ENCODE data around the gene WASHC2A. TPM values are rescaled to one million over a fixed set of nuclear protein-coding genes. Genes with fewer than 3 reads are reported as not detected.
"Not testable (repeated sequence)": the region's sequence is repeated elsewhere in the genome, so short reads cannot be mapped to it uniquely, and the experiment has no call there.

WASHC2A gene
- total RNA-seq, 1 donor from 2014 or later: 64.7 TPM

DNA sequence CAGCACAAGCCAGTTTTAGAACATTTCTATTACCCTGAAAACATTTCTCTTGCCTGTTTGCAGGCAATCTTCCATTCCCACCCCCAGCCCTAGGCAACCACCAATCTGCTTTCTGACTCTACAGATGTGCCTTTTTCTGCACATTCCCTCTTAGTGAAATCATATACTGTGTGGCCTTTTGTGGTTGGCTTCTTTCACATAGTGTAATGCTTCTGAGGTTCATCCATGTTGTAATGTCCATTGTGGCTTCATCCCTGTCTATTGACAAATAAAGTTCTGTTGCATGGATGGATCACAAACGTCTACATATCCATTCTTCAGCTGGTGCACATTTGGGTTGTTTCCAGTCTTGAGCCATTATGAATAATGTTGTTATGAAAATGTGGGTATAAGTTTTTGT, 77.8 kb downstream of the WASHC2A start:
- CTCF ChIA-PET; H3K4me1 Mint-ChIP-seq; H3K9me3 Mint-ChIP-seq; ATAC-seq (ENCODE audit: low read depth); H3K27ac Mint-ChIP-seq; H3K27me3 Mint-ChIP-seq; H3K36me3 Mint-ChIP-seq (ENCODE audit: low read depth); intact Hi-C loops (cut with micrococcal nuclease); DNase-seq; POLR2A ChIA-PET; H3K4me3 Mint-ChIP-seq: not testable (repeated sequence)

DNA sequence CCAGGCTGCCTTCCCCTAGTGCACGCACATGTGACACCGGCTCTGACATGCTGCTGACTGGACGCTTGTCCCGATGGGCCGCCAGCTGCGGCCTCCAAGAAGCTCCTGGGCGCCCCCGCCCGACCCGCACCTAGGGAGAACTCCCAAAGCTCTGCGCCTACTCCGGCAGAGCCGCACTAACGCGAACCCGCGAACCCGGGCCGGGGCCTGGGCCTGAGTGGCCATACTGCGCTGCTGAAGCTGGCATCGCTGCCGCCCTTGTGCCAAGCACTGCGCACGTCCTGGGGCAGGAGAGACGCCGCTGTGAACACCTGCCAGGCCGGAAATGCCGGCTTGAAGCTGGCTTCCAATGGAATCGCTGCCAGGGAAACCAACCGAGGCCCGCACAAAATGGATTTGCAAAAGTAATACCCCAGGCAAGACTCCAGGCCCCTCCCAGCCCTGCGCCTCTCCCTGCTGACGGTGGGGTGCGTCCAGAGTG, 85.1 kb downstream of the WASHC2A start:
- H3K27ac Mint-ChIP-seq: no peak overlapping the region
- ChIA-PET CTCF (no interaction called here), POLR2A (no interaction called here)
- H3K4me1 Mint-ChIP-seq: no peaks in the 10 kb centered on the region
- H3K27me3 Mint-ChIP-seq: peaks cover 13% of the 10 kb centered on the region
- TF ChIP-seq, protein P1, sequence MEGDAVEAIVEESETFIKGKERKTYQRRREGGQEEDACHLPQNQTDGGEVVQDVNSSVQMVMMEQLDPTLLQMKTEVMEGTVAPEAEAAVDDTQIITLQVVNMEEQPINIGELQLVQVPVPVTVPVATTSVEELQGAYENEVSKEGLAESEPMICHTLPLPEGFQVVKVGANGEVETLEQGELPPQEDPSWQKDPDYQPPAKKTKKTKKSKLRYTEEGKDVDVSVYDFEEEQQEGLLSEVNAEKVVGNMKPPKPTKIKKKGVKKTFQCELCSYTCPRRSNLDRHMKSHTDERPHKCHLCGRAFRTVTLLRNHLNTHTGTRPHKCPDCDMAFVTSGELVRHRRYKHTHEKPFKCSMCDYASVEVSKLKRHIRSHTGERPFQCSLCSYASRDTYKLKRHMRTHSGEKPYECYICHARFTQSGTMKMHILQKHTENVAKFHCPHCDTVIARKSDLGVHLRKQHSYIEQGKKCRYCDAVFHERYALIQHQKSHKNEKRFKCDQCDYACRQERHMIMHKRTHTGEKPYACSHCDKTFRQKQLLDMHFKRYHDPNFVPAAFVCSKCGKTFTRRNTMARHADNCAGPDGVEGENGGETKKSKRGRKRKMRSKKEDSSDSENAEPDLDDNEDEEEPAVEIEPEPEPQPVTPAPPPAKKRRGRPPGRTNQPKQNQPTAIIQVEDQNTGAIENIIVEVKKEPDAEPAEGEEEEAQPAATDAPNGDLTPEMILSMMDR (IDR thresholded peaks at IDR 0.05): no peak
- DNase-seq (no peak), ATAC-seq (ENCODE audit: low read depth) (no peak)
- H3K4me3 Mint-ChIP-seq: no peak overlapping the region
- no peaks in the 10 kb centered on the region for H3K36me3 Mint-ChIP-seq (ENCODE audit: low read depth)
- intact Hi-C loops (cut with micrococcal nuclease): no loop called here
- H3K9me3 Mint-ChIP-seq: no peaks in the 10 kb centered on the region

DNA sequence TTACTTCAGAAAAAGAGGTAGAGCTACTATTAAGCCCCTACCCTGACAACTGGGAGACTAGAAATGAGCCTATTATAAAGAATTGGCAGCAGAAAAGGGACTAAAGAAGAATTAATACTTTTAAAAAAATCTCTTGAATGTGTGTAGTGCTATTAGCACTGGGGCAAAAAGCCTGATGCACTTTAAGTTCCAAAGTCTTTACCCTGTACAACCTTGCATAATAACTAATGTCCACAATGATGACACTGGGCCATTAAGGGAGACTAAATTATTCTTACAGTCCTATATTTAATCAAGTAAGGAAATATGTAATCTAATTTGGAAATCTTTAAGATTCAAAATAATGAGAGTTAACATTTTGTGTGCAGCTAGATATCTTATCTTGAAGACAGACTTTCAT, 90.1 kb downstream of the WASHC2A start:
- POLR2A ChIA-PET; H3K9me3 Mint-ChIP-seq; CTCF ChIA-PET; H3K27ac Mint-ChIP-seq; DNase-seq; H3K4me3 Mint-ChIP-seq; H3K4me1 Mint-ChIP-seq; H3K36me3 Mint-ChIP-seq (ENCODE audit: low read depth); intact Hi-C loops (cut with micrococcal nuclease); ATAC-seq (ENCODE audit: low read depth): not testable (repeated sequence)
- peaks cover 12% of the 10 kb centered on the region for H3K27me3 Mint-ChIP-seq

DNA sequence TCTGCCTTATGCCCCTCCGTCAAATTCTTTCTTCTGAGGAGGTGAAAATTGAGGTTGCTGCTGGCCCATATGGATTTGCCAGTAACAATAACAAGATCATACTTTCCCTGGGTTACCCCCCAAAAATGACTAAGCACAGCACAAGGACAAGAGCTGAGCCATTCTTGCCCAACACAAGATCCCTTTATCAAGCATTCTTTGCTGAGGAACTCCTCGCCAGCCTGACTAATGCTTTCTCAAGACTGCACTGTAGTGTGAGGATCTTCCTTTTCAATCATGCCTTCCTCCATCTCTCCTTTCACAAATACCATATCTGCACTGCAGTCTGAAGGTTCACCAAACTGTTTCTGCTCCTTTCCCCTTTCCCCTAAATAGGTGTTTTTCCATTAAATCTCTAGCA, 92.1 kb downstream of the WASHC2A start:
- CTCF ChIA-PET; H3K27me3 Mint-ChIP-seq; ATAC-seq (ENCODE audit: low read depth); intact Hi-C loops (cut with micrococcal nuclease); DNase-seq; H3K4me1 Mint-ChIP-seq; H3K4me3 Mint-ChIP-seq; H3K36me3 Mint-ChIP-seq (ENCODE audit: low read depth); POLR2A ChIA-PET; H3K27ac Mint-ChIP-seq; H3K9me3 Mint-ChIP-seq: not testable (repeated sequence)

GRCh38 chr10:50165038-50165437, 97.3 kb downstream of the WASHC2A start:
- POLR2A ChIA-PET; H3K4me1 Mint-ChIP-seq; ATAC-seq (ENCODE audit: low read depth); H3K27ac Mint-ChIP-seq; H3K9me3 Mint-ChIP-seq; H3K36me3 Mint-ChIP-seq (ENCODE audit: low read depth); H3K27me3 Mint-ChIP-seq; CTCF ChIA-PET; DNase-seq; intact Hi-C loops (cut with micrococcal nuclease); H3K4me3 Mint-ChIP-seq: not testable (repeated sequence)

DNA sequence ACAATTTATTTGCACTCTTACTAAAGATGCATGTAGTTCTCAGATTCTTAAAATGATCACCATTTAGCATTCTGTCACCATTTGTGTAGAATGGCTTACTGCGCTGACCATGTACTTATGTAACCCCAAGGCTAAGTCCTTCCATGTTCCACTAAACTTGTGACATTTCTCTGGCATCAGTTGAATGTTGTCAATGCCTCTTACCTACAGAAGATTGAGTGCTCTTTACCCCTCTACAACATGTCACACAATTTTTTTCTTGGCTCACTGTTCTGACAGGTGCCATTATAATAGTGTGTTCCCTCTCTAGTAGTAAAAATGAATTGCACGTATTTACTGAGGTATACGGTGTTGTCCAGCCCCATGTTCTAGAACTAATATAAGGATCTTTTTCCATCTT, 100.1 kb downstream of the WASHC2A start:
- DNase-seq; POLR2A ChIA-PET; H3K36me3 Mint-ChIP-seq (ENCODE audit: low read depth); ATAC-seq (ENCODE audit: low read depth); H3K4me3 Mint-ChIP-seq; CTCF ChIA-PET; H3K9me3 Mint-ChIP-seq; H3K4me1 Mint-ChIP-seq; intact Hi-C loops (cut with micrococcal nuclease); H3K27ac Mint-ChIP-seq: not testable (repeated sequence)
- peaks cover 11% of the 10 kb centered on the region for H3K27me3 Mint-ChIP-seq

- H3K27me3 Mint-ChIP-seq: peaks cover 11% of the 10 kb centered on the region
- H3K4me3 Mint-ChIP-seq, CTCF ChIA-PET: not testable (repeated sequence)
Measured at GRCh38 chr10:50169506-50169905, 101.8 kb downstream of the WASHC2A start.

GRCh38 chr10:50174788-50175525, 107.2 kb downstream of the WASHC2A start:
- intact Hi-C loops (cut with micrococcal nuclease); H3K27ac Mint-ChIP-seq; H3K27me3 Mint-ChIP-seq; H3K4me1 Mint-ChIP-seq; H3K9me3 Mint-ChIP-seq; H3K36me3 Mint-ChIP-seq (ENCODE audit: low read depth); DNase-seq; CTCF ChIA-PET; POLR2A ChIA-PET; ATAC-seq (ENCODE audit: low read depth); H3K4me3 Mint-ChIP-seq: not testable (repeated sequence)

More at GRCh38 chr10:50169506-50169905, 101.8 kb downstream of the WASHC2A start:
- POLR2A ChIA-PET; H3K27ac Mint-ChIP-seq; H3K36me3 Mint-ChIP-seq (ENCODE audit: low read depth); ATAC-seq (ENCODE audit: low read depth); DNase-seq; intact Hi-C loops (cut with micrococcal nuclease); H3K9me3 Mint-ChIP-seq; H3K4me1 Mint-ChIP-seq: not testable (repeated sequence)

Other genes with a start within 250 kb of the WASHC2A start
- gene PARG, start 125.9 kb upstream of the WASHC2A start, total RNA-seq: 31.3 and 34.8 TPM in 2 replicates
- 27.0 and 33.3 TPM in 2 replicates for gene TIMM23B, start 125.9 kb upstream of the WASHC2A start, total RNA-seq
- 20.1 and 23.3 TPM in 2 replicates for gene AGAP6, start 79.5 kb upstream of the WASHC2A start, total RNA-seq
- gene ASAH2, start 183.6 kb downstream of the WASHC2A start, total RNA-seq: 1.8 and 2.3 TPM in 2 replicates